Right atrium auricular region (tissue), 2 donors: ENCODE results near the gene FAM234B. TPM values are rescaled to one million over a fixed set of nuclear protein-coding genes. Genes with fewer than 3 reads are reported as not detected.

Experiments used
- DNase-seq: peaks from one replicate; pipeline ENCODE4 v3.0.0-alpha.2; 2019; ENCODE audit warnings: low spot score
- H3K27ac ChIP-seq, 2 donors: fragments of 200-600 bp; sonication (generic); 1 replicate in 1 of 2; 2 replicates in 1 of 2; pipeline ENCODE4 v1.5.1; 2016 to 2019
- H3K27me3 ChIP-seq, 2 donors: fragments of 200-600 bp; sonication (generic); one replicate each; pipeline versions ENCODE4 v1.5.1 to v1.6.0; 2017 to 2019
- H3K36me3 ChIP-seq: fragments of 200-600 bp; sonication (generic); one replicate; pipeline ENCODE4 v1.5.1; 2016
- H3K4me1 ChIP-seq, 2 donors: fragments of 200-600 bp; sonication (generic); one replicate each; pipeline versions ENCODE4 v1.5.1 to v1.6.0; 2017 to 2019
- H3K4me3 ChIP-seq, 2 donors: fragments of 200-600 bp; sonication (generic); 1 replicate in 1 of 2; 2 replicates in 1 of 2; pipeline ENCODE4 v1.5.1; 2017 to 2019; ENCODE audit warnings: mild to moderate bottlenecking in 1 of 2, moderate library complexity in 1 of 2
- H3K9me3 ChIP-seq, 2 donors: fragments of 200-600 bp; sonication (generic); one replicate each; pipeline ENCODE4 v1.5.1; 2019
- total RNA-seq, 2 donors: library from RNA; depleted of rRNA; stranded (reverse); fragments of >200 nt; gene quantifications; one replicate each; pipeline ENCODE4 v1.1.0, GENCODE V29; 2016
- TF ChIP-seq, protein P1 (sequence below), 2 donors: fragments of 200-600 bp; sonication (generic); IDR thresholded peaks; one replicate each; pipeline ENCODE4 v1.5.1; 2019; ENCODE audit warnings: antibody characterized with exemption in 2 of 2

Gene FAM234B
- total RNA-seq, 2 donors from 2014 or later: 1.7 to 4.6 TPM

DNA sequence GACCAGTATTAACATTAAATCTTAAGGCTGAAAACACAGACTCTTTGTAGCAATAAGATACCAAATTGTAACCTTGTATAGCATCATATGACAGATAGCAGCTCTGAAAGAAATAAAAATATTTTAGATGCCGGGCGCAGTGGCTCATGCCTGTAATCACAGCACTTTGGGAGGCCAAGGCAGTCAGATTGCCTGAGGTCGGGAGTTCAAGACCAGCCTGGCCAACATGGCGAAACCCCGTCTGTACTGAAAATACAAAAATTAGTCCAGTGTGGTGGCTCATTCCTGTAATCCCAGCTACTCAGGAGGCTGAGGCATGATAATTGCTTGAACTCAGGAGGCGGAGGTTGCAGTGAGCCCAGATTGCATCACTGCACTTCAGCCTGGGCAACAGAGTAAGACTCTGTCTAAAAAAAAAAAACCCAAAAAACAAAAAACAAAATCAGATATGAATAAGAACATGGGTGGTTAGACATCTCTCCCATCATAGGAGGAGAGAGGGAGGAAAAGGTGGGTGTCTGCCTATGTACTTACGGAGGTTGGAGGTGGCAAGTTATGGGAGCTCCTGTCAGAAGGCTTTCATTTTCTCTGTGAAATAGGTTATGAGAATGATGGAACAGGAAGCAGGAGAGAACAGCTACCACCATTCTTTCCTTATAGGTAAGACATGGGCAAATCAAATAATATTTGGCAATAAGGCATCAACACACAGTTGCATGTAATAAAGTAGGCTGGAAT is 36.5 kb upstream of the FAM234B start:
- TF ChIP-seq, protein P1, sequence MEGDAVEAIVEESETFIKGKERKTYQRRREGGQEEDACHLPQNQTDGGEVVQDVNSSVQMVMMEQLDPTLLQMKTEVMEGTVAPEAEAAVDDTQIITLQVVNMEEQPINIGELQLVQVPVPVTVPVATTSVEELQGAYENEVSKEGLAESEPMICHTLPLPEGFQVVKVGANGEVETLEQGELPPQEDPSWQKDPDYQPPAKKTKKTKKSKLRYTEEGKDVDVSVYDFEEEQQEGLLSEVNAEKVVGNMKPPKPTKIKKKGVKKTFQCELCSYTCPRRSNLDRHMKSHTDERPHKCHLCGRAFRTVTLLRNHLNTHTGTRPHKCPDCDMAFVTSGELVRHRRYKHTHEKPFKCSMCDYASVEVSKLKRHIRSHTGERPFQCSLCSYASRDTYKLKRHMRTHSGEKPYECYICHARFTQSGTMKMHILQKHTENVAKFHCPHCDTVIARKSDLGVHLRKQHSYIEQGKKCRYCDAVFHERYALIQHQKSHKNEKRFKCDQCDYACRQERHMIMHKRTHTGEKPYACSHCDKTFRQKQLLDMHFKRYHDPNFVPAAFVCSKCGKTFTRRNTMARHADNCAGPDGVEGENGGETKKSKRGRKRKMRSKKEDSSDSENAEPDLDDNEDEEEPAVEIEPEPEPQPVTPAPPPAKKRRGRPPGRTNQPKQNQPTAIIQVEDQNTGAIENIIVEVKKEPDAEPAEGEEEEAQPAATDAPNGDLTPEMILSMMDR (IDR thresholded peaks at IDR 0.05): no peak
- Histone ChIP-seq H3K27me3 (no peaks in the 10 kb centered on the region), H3K36me3 (no peaks in the 10 kb centered on the region), H3K4me3 (no peak overlapping the region), H3K4me1 (no peaks in the 10 kb centered on the region), H3K27ac (no peak overlapping the region), H3K9me3 (no peaks in the 10 kb centered on the region)
- no peak for DNase-seq

DNA sequence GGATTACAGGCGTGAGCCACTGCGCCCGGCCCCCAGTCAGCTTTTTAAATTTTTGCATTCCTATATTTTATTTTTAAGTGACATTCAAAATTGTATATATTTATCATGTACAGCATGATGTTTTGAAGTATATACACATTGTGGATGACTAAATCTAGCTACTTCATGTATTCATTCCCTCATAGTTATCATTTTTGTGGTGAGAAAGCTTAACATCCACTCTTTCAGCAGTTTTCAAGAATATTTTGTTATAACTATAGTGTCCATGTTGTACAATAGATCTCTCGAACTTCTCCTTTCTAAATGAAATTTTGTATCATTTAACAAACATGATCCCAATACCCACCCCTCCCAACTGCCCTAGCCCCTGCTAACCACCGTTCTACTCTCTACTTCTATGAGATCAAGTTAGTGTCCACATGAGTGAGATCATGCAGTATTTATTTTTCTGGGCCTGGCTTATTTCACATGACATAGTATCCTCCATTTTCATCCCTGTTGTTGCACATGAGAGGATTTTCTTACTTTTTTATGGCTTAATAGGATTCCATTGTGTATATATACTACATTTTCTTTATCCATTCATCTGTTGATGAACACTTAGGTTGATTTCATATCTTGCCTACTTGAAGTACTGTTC is 35.3 kb upstream of the FAM234B start:
- Histone ChIP-seq H3K4me3 (no peak overlapping the region), H3K27me3 (no peaks in the 10 kb centered on the region), H3K9me3 (no peaks in the 10 kb centered on the region), H3K4me1 (no peaks in the 10 kb centered on the region), H3K36me3 (no peaks in the 10 kb centered on the region), H3K27ac (no peak overlapping the region)
- no peak for DNase-seq
- TF ChIP-seq, protein P1 (IDR thresholded peaks at IDR 0.05): no peak

DNA sequence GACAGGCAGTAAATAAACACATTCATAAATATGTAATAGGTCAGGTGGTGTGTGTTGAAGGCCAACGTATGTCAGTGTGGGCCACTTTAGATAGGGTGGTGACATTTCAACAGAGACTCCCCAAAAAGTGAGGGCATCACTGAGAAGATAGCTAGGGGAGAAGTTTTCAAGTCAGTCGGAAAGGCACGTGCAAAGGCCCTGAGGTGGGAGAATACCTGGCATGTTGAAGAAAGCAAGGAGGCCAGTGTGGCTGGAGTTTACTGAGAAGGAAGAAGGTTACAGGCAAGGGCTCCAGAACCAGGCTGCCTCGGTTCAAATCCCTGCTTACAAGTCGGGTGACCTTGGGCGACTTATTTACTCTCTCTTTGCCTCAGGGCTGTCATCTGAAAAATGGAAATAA is 33.1 kb upstream of the FAM234B start:
- H3K9me3 ChIP-seq: no peaks in the 10 kb centered on the region
- TF ChIP-seq, protein P1 (IDR thresholded peaks at IDR 0.05): no peak
- H3K36me3 ChIP-seq: no peaks in the 10 kb centered on the region
- no peak for DNase-seq
- H3K4me1 ChIP-seq: no peaks in the 10 kb centered on the region
- no peaks in the 10 kb centered on the region for H3K27me3 ChIP-seq
- H3K4me3 ChIP-seq: no peak overlapping the region
- H3K27ac ChIP-seq: no peak overlapping the region

DNA sequence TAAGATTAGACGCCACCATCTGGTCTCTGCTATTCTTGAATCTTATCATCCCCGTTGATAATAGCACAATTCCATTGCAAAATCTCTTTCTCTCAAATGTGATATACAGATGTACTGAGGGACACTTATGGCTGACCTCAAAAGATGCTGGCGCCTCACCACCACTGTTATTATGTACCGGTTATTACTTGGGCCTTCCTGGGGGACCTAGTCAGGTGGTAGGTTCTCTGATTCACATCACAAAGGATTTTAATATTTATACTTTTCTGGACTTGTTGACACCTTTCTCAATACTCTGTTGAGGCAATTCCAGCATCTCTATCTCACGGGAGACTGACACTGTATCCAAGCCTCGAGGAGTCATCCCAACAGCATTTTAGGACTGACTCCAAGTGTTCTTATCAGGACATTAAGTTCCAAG is 21.3 kb upstream of the FAM234B start:
- Histone ChIP-seq H3K9me3 (no peaks in the 10 kb centered on the region), H3K4me1 (peaks cover 0 to 4% of the 10 kb centered on the region in 2 donors), H3K27me3 (no peaks in the 10 kb centered on the region), H3K36me3 (no peaks in the 10 kb centered on the region), H3K4me3 (no peak overlapping the region), H3K27ac (no peak overlapping the region)
- TF ChIP-seq, protein P1 (IDR thresholded peaks at IDR 0.05): no peak
- no peak for DNase-seq

DNA sequence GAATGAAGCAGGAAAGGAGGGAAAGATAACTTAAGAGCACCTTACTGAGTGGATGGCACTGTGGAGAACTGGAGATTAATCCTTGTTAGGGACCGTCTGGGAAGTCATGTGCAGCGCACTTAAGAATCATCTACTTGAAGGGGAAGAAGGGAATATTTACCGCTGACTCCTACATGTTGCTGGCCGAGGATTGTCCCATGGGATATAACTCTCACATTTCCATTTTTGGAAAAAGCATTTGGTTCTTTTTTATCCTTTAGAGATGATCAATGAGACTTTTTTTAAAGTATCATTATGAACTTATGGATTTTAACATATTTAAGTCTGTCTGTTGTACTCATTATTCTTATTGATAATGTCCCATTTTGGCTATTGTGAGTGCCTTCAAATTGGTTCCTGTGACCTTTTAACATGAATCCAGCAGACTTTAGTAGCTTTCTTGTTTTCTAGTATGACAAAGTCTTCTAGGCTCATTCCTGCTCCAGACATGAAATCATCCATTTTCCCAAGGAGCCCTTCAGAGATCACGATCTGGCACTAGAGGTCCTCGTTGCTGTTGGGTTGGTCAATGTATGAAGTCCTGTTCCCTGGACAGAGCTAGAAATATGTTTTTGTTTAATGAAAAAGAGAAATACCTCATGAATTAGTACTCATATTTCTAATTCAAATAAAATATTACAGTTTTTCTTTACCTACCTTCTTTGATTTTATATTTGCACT is 20.2 kb upstream of the FAM234B start:
- H3K36me3 ChIP-seq: no peaks in the 10 kb centered on the region
- no peak overlapping the region for H3K4me3 ChIP-seq
- peak; percentile 68 for DNase-seq
- H3K9me3 ChIP-seq: no peaks in the 10 kb centered on the region
- no peaks in the 10 kb centered on the region for H3K27me3 ChIP-seq
- peaks cover 0 to 4% of the 10 kb centered on the region in 2 donors for H3K4me1 ChIP-seq
- no peak overlapping the region for H3K27ac ChIP-seq
- TF ChIP-seq, protein P1 (IDR thresholded peaks at IDR 0.05): peak; percentile 14 to 33
